ENCODE data around the gene KIAA1217. TPM values are rescaled to one million over a fixed set of nuclear protein-coding genes. Genes with fewer than 3 reads are reported as not detected.
A peak's percentile ranks its signal among the peaks of the same experiment; 100 is the strongest.

KIAA1217 gene
- total and polyA plus RNA-seq, 12 donors: 10.8 to 73.7 (median 40.8) TPM

GRCh38 chr10:24434961-24435360 is 226.0 kb downstream of the KIAA1217 start:
- no peak overlapping the region for H3K4me3 ChIP-seq
- no peaks in the 10 kb centered on the region for H3K27me3 ChIP-seq
- peak overlapping the region in 1 of 5 donors; percentile 70 for H3K27ac ChIP-seq
- DNase-seq: no peak
- 75 to 89% (median 86%) methylated on average over 1 of the region's 1 CpG for WGBS, 4 donors
- TF ChIP-seq CTCF (IDR thresholded peaks at IDR 0.05) (no peak), POLR2A (IDR thresholded peaks at IDR 0.05) (no peak)
- H3K36me3 ChIP-seq (replicated peaks in 1 of 2): peaks cover 0 to 8% of the 10 kb centered on the region in 2 donors
- H3K4me1 ChIP-seq (replicated peaks in 1 of 2): peaks cover 0 to 4% of the 10 kb centered on the region in 2 donors
- intact Hi-C loops (cut with DNase I): no loop called here
- H3K9me3 ChIP-seq (replicated peaks in 1 of 3): no peaks in the 10 kb centered on the region

- peaks cover 0 to 4% of the 10 kb centered on the region in 2 donors for H3K4me1 ChIP-seq (replicated peaks in 1 of 2)
- no peak for TF ChIP-seq POLR2A (IDR thresholded peaks at IDR 0.05)
- no peak for TF ChIP-seq CTCF (IDR thresholded peaks at IDR 0.05)
- no peak overlapping the region for H3K4me3 ChIP-seq
- intact Hi-C loops (cut with DNase I): no loop called here
- H3K27me3 ChIP-seq: no peaks in the 10 kb centered on the region
- 43 to 54% (median 45%) methylated on average over 1 of the region's 1 CpG for WGBS, 4 donors
- H3K9me3 ChIP-seq (replicated peaks in 1 of 3): no peaks in the 10 kb centered on the region
- peaks cover 0 to 8% of the 10 kb centered on the region in 2 donors for H3K36me3 ChIP-seq (replicated peaks in 1 of 2)
- DNase-seq: peak in 1 of 7 donors; percentile 29
- H3K27ac ChIP-seq: peak overlapping the region in 1 of 5 donors; percentile 70
Observed at GRCh38 chr10:24435374-24435773, 226.4 kb downstream of the KIAA1217 start.

- 89 to 94% (median 93%) methylated on average over 5 of the region's 5 CpGs for WGBS, 4 donors
- Histone ChIP-seq H3K36me3 (replicated peaks in 1 of 2) (peaks cover 0 to 8% of the 10 kb centered on the region in 2 donors), H3K4me1 (replicated peaks in 1 of 2) (peaks cover 0 to 4% of the 10 kb centered on the region in 2 donors), H3K4me3 (no peak overlapping the region), H3K9me3 (replicated peaks in 1 of 3) (no peaks in the 10 kb centered on the region), H3K27ac (no peak overlapping the region), H3K27me3 (no peaks in the 10 kb centered on the region)
- intact Hi-C loops (cut with DNase I): no loop called here
- DNase-seq: no peak
- TF ChIP-seq POLR2A (IDR thresholded peaks at IDR 0.05) (no peak), CTCF (IDR thresholded peaks at IDR 0.05) (no peak)
Observed at GRCh38 chr10:24437302-24437701, 228.4 kb downstream of the KIAA1217 start.

- no peak for DNase-seq
- TF ChIP-seq POLR2A (IDR thresholded peaks at IDR 0.05): no peak
- no peak for TF ChIP-seq CTCF (IDR thresholded peaks at IDR 0.05)
- Histone ChIP-seq H3K9me3 (replicated peaks in 1 of 3) (no peaks in the 10 kb centered on the region), H3K27ac (no peak overlapping the region), H3K27me3 (no peaks in the 10 kb centered on the region), H3K4me3 (no peak overlapping the region), H3K4me1 (replicated peaks in 1 of 2) (peaks cover 0 to 4% of the 10 kb centered on the region in 2 donors), H3K36me3 (replicated peaks in 1 of 2) (no peaks in the 10 kb centered on the region)
- intact Hi-C loops (cut with DNase I): no loop called here
- WGBS, 4 donors: 94 to 100% (median 96%) methylated on average over 1 of the region's 1 CpG
Observed at GRCh38 chr10:24438800-24439199, 229.9 kb downstream of the KIAA1217 start.

Data from adrenal gland (tissue), 12 donors.